Uterus (tissue), 4 donors: Measurements from ENCODE around the gene ANXA6. TPM values are rescaled to one million over a fixed set of nuclear protein-coding genes. Genes with fewer than 3 reads are reported as not detected.
A peak's percentile ranks its signal among the peaks of the same experiment; 100 is the strongest.

ENCODE experiments used
- DNase-seq, 2 donors: peaks; one replicate each; pipeline ENCODE4 v3.0.0-alpha.2; 2019 to 2020
- H3K27ac ChIP-seq, 2 donors: fragments of 200-600 bp; sonication (generic); 1 replicate in 1 of 2; 2 replicates in 1 of 2; pipeline ENCODE4 v1.5.1; 2016 to 2018
- H3K27me3 ChIP-seq, 2 donors: fragments of 200-600 bp; sonication (generic); one replicate each; pipeline ENCODE4 v1.5.1; 2018 to 2019; ENCODE audit warnings: control low read depth in 1 of 2
- H3K36me3 ChIP-seq, 2 donors: fragments of 200-600 bp; sonication (generic); one replicate each; pipeline ENCODE4 v1.5.1; 2019; ENCODE audit warnings: control low read depth in 1 of 2
- H3K4me1 ChIP-seq, 2 donors: fragments of 200-600 bp; sonication (generic); one replicate each; pipeline ENCODE4 v1.5.1; 2018 to 2019; ENCODE audit warnings: control low read depth in 1 of 2
- H3K4me3 ChIP-seq, 2 donors: fragments of 200-600 bp; sonication (generic); 1 replicate in 1 of 2; 2 replicates in 1 of 2; pipeline ENCODE4 v1.5.1; 2018 to 2019; ENCODE audit warnings: mild to moderate bottlenecking in 1 of 2
- H3K9me3 ChIP-seq, 2 donors: fragments of 200-600 bp; sonication (generic); one replicate each; pipeline ENCODE4 v1.5.1; 2019; ENCODE audit warnings: control low read depth in 1 of 2
- POLR2A ChIP-seq, 2 donors: fragments of 450-650 bp; IDR thresholded peaks; one replicate each; pipeline ENCODE4 v1.6.1; 2016; ENCODE audit warnings: antibody characterized with exemption in 2 of 2, mild to moderate bottlenecking in 1 of 2, moderate library complexity in 1 of 2
- intact Hi-C: fragments of 100-400 bp; cut with DNase I; formaldehyde crosslinking; loops from one replicate; pipeline ENCODE4 v1.15.1; 2023; ENCODE audit warnings: low total_unique reads
- total RNA-seq, 4 donors: library from RNA; depleted of rRNA in 3 of 4; stranded (reverse); fragments of >200 nt in 3 of 4; gene quantifications; one replicate each; pipeline versions ENCODE4 v1.1.0 to v1.2.4, GENCODE V29; 2014 to 2023
- TF ChIP-seq, protein P1 (sequence below), 4 experiments: fragments of 200-600 bp in 2 of 4; fragments of 450-650 bp in 2 of 4; sonication (generic) in 2 of 4; IDR thresholded peaks; one replicate each; pipeline ENCODE4 v1.5.1; 2016 to 2019; ENCODE audit warnings: antibody characterized with exemption in 4 of 4, mild to moderate bottlenecking in 2 of 4, moderate library complexity in 1 of 4
- donor health status: DM: yes; HTN: yes; CAD: no.

ANXA6 gene
- total RNA-seq, 4 donors from 2014 or later = 131 to 346 (median 252) TPM

GRCh38 chr5:151088986-151089385 lies 68.6 kb downstream of the ANXA6 start:
- intact Hi-C loops = no loop called here
- TF ChIP-seq POLR2A (IDR thresholded peaks at IDR 0.05) = no peak
- TF ChIP-seq, protein P1, sequence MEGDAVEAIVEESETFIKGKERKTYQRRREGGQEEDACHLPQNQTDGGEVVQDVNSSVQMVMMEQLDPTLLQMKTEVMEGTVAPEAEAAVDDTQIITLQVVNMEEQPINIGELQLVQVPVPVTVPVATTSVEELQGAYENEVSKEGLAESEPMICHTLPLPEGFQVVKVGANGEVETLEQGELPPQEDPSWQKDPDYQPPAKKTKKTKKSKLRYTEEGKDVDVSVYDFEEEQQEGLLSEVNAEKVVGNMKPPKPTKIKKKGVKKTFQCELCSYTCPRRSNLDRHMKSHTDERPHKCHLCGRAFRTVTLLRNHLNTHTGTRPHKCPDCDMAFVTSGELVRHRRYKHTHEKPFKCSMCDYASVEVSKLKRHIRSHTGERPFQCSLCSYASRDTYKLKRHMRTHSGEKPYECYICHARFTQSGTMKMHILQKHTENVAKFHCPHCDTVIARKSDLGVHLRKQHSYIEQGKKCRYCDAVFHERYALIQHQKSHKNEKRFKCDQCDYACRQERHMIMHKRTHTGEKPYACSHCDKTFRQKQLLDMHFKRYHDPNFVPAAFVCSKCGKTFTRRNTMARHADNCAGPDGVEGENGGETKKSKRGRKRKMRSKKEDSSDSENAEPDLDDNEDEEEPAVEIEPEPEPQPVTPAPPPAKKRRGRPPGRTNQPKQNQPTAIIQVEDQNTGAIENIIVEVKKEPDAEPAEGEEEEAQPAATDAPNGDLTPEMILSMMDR (IDR thresholded peaks at IDR 0.05) = no peak
- Histone ChIP-seq H3K4me3 (no peak overlapping the region), H3K27me3 (no peaks in the 10 kb centered on the region), H3K4me1 (peaks cover 0 to 6% of the 10 kb centered on the region in 2 donors), H3K27ac (no peak overlapping the region), H3K36me3 (no peaks in the 10 kb centered on the region), H3K9me3 (no peaks in the 10 kb centered on the region)
- DNase-seq = no peak

GRCh38 chr5:151087486-151087885 lies 70.1 kb downstream of the ANXA6 start:
- no peaks in the 10 kb centered on the region for H3K4me1 ChIP-seq
- DNase-seq = no peak
- H3K27me3 ChIP-seq = no peaks in the 10 kb centered on the region
- intact Hi-C loops = no loop called here
- H3K9me3 ChIP-seq = no peaks in the 10 kb centered on the region
- TF ChIP-seq, protein P1 (IDR thresholded peaks at IDR 0.05) = no peak
- TF ChIP-seq POLR2A (IDR thresholded peaks at IDR 0.05) = no peak
- H3K4me3 ChIP-seq = no peak overlapping the region
- no peak overlapping the region for H3K27ac ChIP-seq
- H3K36me3 ChIP-seq = no peaks in the 10 kb centered on the region

DNA sequence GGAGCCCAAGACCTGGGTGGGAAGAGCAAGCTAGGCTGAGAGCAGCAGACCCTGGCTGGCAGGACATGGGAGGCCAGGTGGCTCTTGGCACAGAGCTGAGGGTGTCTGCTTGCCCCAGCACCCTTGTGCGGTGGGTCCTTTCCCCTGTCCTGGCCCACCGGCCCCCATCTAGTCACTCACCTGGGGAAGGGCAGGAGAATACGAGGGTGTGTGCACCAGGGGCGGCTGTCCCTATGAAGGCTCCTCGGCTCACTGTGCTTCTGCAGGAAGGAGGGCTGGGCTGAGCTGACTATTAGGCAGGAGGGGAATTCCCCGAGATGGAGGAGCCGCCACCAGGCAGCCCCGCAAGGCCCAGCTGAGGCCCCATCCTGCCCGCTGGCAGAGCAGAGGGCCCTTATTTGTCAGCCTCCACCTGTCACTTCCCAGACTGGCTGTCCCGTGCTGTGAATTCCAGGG lies 70.6 kb downstream of the ANXA6 start:
- no peak for DNase-seq
- Histone ChIP-seq H3K4me3 (no peak overlapping the region), H3K27ac (peak overlapping the region; percentile 73 to 74), H3K36me3 (no peaks in the 10 kb centered on the region), H3K27me3 (no peaks in the 10 kb centered on the region), H3K9me3 (no peaks in the 10 kb centered on the region), H3K4me1 (no peaks in the 10 kb centered on the region)
- TF ChIP-seq, protein P1 (IDR thresholded peaks at IDR 0.05) = no peak
- no peak for TF ChIP-seq POLR2A (IDR thresholded peaks at IDR 0.05)
- intact Hi-C loops = no loop called here

- Histone ChIP-seq H3K4me3 (no peak overlapping the region), H3K27me3 (no peaks in the 10 kb centered on the region), H3K4me1 (no peaks in the 10 kb centered on the region), H3K27ac (peak overlapping the region; percentile 73 to 74), H3K9me3 (no peaks in the 10 kb centered on the region), H3K36me3 (no peaks in the 10 kb centered on the region)
- no peak for DNase-seq
- intact Hi-C loops = no loop called here
- TF ChIP-seq, protein P1 (IDR thresholded peaks at IDR 0.05) = no peak
- TF ChIP-seq POLR2A (IDR thresholded peaks at IDR 0.05) = no peak
Observed at GRCh38 chr5:151086192-151086869, 71.2 kb downstream of the ANXA6 start.

- no peaks in the 10 kb centered on the region for H3K9me3 ChIP-seq
- no peaks in the 10 kb centered on the region for H3K27me3 ChIP-seq
- peak overlapping the region; percentile 73 to 74 for H3K27ac ChIP-seq
- TF ChIP-seq POLR2A (IDR thresholded peaks at IDR 0.05) = no peak
- TF ChIP-seq, protein P1 (IDR thresholded peaks at IDR 0.05) = no peak
- peak; percentile 71 to 81 for DNase-seq
- no peaks in the 10 kb centered on the region for H3K36me3 ChIP-seq
- intact Hi-C loops = no loop called here
- H3K4me3 ChIP-seq = no peak overlapping the region
- H3K4me1 ChIP-seq = no peaks in the 10 kb centered on the region
Observed at GRCh38 chr5:151085517-151086041, 72.0 kb downstream of the ANXA6 start.
